Dermis microvascular lymphatic vessel endothelial cell (primary cell): ENCODE measurements around the gene PRDM16. TPM values are rescaled to one million over a fixed set of nuclear protein-coding genes. Genes with fewer than 3 reads are reported as not detected.

Experiments used
- DNase-seq, 2 donors: peaks; one replicate each; pipeline versions ENCODE4 v3.0.0 to v3.0.0-alpha.2; 2010; ENCODE audit warnings: low read depth in 2 of 2
- total RNA-seq: library from RNA; depleted of rRNA; stranded (reverse); fragments of >200 nt; gene quantifications from 2 replicates; pipeline ENCODE4 v1.2.1, GENCODE V29; 2014

The PRDM16 gene
- total RNA-seq, 1 donor from 2014 or later = not detected

DNA sequence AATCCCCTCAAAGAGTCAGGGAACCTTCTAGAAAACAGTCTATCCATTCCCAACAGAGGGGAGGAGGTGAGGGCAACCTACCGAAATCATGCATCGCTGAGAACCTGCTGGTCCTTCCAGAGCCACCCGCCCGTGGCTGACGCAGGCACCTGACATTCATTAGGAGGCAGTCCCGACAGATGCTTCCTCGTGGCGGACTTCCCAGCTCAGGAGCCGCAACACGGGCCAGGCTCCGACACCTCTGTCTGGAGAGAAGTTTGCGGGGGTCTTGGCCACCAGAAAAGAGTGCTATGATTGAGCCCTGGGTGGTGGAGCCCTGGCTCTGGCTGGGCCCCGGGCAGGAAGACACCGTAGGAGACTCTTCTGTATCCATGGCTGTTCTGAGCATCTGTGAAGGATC is 299.1 kb downstream of the PRDM16 start:
- no peak for DNase-seq

DNA sequence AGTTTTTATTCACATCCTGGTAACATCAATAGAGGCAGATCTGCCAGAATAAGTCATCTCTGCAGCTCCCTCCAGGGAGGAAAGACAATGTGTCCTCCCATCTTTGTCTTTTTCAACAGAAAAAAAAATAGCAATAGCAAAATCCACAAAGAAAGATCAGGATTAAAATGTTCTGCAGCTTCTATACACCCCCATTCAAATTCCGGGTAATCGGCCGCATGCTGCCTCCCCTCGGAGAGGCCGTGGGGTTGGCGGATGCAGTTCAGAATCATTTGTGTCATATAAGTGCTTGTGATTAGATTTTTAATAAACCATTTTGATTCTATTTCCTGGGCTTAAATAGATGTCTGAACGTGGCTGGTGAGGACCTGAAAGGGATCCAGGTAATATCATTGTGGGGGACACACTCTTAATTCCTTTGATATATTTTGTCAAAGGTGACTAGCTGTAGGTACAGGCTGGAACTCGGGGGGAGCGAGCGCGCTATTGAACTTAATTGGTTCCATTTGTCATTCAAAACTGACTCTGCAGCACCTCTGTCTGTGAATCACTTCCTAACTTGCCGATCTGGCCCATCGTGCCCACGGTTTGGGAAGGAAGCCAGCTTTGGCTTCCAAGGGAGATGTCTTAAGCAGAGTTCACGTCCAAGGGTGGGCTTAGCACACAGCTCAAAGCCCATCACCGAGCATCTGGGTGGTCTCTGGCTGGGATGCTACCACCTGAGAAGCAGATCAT is 299.9 kb downstream of the PRDM16 start:
- no peak for DNase-seq

DNA sequence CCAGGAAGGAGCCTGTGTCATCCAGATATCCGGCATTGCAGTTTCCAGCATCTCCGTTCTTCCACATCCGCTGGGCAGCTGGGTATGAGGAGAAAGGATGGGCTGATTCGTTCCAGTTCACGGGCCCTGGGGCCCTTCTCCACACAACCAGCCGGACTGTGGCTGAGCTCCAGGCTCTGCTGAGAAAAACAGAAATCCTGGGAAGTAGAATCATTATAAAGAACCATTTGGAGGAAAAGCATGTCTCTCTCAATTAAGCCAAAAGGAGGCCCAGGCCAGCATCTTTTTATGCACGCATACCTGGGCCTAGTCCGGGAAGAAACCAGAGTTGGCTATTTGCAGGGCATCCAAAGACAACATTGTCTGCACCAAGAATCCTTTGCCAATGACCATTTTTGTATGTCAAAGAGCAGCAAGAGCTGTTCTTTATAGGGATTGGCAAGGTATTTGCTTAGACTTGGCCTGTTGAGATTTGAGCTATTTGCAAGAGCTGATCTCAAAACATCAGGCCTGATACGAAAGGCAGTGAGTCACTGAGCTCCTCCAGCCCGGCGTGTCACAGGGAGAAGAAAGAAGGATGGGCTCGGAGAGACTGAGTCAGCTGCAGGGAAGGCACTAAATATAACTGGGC is 300.6 kb downstream of the PRDM16 start:
- DNase-seq = no peak

DNA sequence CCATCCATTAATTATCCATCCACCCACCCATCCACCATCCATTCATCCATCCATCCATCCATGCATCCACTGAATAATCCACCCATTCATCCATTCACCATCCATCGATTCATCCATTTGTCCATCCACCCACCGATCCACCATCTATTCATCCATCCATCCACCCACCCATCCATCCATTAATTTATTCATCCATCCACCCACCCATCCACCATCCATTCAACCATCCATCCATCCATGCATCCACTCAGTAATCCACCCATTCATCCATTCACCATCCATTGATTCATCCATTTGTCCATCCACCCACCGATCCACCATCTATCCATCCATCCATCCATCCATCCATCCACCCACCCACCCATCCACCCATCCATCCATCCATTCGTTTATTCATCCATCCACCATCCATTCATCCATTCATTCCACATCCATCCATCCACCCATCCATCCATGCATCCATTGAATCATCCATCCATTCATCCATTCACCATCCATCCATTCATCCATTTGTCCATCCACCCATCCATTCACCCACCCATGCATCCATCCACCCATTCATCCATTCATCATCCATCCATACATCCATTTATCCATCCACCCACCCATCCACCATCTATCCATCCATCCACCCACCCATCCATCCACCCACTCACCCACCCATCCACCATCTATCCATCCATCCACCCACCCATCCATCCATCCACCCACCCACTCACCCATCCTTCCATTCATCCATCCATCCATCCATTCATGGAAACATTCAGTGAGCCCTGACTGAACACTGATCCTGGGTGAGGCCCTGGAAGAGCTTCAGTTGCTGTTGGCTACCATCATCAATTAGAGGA is 302.1 kb downstream of the PRDM16 start:
- no peak for DNase-seq

DNA sequence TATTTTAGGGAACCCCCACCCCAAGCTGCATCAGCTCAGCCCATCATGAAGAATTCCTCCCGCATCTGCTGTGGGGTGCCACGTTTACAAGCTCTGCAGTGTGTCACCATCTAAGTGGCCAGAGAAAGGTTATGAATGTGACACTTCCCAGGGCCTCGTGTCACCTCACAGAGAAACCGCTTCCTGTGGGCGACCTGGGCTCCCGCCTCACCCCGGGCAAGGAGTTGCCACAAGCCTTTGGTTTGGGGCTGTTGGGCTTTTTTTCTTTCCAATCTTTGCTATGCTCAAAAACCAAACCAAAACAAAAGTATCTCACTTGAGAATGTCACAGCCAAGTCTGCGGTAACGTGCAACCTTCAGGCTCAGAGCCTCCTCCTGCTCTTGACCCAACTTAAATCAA is 303.3 kb downstream of the PRDM16 start:
- no peak for DNase-seq

DNA sequence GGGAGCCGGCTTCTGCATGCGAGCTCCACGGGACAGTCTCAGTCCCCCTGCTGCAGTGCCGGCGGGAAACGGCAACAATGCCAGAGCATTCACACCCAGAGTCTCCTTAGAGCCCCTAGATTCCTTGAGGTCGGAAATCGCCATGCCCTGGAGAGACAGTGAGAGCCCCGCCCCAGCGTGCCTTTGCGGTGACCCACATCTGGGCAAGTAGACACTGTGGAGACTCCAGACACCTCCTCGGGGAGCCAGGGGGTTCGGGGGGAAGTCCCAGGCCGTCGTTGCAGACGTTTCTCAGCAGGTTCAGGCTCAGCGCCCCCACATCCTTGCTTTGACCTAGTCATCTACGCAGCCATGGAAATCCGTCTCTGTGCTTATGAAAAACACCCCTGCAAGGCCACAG is 304.2 kb downstream of the PRDM16 start:
- DNase-seq = no peak

DNA sequence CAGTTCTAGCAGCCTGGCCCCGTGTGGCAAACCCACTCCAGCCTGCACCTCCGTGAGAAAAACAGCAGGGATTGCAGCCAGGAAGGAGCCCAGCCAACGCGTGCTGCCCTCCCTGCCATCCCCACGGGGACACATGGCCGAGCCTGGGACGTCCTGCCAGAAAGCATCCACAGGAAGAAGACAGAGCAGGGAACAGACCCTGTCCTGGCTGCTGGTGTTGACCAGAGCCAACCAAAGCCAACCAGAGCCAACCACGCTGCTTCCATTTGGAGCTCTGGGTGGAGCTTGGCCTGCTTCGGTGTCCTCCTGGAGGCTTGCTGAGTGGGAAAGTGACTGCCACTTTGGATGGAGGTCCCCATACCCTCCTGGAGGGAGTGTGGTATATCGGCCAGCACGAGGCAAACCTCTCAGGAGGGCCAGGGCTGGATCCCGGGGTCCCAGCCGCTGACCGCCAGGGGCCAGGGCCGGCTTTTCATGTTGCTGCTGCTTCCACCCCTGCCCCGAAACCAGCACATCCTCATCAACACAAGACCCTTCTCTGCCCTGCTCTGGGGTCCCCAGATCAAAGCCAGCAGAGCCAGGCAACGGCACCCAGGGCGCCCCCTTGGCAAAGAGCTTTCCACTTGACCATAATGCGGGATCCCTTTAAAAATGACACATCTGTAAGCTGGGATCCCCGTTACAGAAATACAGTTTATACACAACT is 304.9 kb downstream of the PRDM16 start:
- no peak for DNase-seq

DNA sequence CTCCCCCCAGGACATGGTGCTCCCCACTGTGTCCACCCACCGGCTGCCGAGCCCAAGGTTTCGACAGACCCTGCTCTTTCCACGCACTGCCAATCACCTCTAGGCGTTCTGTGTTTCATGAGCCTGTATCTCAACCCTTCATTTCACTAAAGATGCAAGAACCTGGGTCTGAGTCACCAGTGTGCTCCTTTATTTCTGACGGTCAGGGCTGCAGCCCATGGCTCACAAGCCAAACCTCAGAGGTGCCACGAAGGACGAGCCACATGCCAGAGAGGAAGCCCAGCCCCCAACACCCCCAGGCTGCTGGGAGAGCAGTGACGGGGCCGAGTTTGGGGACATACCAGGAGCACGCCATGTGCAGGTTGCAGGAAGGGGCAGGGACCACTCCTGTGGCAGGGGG is 306.2 kb downstream of the PRDM16 start:
- no peak for DNase-seq

DNA sequence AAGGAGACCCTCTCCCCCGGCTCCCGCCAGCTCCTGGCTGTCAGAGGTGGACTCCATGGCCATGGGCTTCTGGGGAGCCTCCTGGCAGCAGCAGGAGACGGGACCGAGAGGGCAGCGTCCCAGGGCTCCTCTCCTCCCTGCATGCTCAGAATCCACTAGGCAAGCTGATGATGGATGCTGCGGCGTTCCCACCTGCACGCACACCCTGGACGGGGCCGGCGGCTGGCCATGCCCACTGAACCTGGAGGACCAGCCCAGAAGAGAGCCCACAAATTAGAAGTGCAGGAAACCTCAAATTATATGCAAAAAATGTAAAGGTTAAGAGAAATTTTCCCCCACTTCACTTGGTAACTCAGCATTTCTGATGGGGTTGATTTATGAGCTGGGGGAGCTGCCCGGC is 308.2 kb downstream of the PRDM16 start:
- no peak for DNase-seq

DNA sequence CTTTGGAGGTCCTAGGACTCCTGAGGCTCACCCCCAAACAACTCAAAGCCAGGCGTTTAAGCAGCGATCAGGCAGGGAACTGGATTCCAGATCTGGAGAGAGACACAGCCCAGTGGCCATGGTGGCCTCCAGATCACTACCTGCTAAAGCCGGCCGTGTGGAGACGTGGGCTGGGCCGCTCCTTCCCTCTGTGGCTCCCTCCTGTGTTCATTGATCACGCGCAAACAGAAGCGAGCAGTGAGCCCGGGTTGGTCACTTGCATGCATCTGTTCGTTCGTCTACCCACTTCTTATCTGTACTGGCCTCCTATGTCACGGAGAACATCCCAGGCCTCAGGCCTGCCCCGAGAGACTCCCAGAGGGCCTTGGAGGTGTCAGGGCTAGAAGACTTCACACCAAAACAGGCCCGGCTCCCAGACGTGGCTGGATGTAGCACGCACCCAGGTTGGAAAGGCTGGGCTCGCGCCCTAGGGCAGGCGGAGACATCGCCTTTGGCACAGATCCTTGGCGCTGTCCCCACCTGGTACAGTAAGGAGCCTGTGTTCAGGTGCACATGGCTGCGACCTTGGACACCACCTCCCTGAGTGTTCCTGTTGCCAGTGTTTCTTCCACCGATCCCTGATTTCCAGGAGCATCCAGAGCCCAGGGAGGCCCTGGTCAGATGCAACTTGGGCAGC is 308.7 kb downstream of the PRDM16 start:
- no peak for DNase-seq

DNA sequence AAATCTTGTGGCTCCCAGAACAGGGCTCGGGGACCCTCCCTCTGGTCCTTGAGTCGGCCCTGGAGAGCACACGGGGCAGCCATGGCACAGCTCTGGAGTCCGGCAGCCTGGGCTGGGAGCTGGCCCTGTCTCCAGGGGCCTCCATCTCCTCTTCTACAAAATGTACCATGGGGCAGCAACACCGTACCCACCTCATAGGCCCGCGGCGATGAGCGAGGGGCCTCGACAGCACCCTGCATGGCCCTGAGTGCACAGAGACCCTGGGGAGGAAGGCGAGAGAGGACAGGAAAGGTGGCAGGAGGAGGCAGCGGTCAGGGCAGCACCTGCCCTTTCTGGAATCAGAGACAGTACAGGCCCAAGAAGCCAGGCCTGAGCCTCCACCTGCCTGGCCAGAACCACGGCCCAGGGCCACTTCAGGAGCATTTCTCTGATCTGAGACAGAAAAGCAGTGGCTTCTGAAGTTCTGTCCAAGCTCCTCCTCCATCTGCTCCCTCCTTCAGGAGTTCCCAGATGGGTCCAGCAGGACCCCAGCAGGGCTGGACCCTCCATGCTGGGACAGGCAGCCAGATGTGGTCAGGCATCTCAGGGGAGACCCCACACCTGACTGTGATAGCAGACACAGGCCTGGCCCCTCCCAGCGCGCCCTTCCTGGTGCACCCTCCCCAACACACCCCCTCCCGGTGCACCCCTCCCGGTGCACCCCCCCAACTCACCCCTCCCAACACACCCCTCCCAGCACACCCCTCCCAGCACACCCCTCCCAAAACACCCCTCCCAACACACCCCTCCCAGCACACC is 309.6 kb downstream of the PRDM16 start:
- no peak for DNase-seq

DNA sequence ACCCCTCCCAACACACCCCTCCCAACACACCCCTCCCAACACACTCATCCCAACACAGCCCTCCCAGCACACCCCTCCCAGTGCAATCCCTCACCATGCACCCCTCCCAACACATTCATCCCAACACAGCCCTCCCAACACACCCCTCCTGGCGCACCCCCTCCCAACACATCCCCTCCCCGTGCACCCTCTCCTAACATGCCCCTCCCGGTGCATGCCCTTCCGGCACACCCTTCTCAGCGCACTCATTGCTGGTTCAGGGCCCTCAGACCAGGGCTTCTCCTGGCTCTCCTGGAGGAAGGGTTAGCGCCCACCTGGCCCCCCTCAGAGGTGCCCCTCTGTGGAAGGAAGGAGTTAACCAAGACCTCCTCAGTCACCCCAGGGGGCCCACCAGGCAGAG is 310.9 kb downstream of the PRDM16 start:
- no peak for DNase-seq

DNA sequence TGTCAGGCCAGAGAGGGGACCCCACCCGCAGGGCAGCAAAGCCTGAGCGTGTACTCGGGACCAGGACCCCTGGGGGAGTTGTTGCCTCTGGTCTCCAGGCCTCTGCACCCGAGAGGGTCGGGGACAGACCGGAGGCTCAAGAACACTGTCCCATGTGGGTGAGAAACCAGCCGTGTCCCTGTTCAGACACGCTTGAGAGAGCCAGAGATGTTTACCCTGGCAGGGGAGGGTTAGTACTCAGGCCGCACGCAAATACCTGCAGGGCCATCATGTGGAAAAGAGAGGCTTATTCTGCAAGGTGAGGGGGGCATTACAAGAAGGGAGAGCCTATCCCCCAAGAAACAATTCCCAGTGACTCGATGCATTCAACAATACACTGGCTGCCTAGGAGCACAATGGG is 311.5 kb downstream of the PRDM16 start:
- no peak for DNase-seq

DNA sequence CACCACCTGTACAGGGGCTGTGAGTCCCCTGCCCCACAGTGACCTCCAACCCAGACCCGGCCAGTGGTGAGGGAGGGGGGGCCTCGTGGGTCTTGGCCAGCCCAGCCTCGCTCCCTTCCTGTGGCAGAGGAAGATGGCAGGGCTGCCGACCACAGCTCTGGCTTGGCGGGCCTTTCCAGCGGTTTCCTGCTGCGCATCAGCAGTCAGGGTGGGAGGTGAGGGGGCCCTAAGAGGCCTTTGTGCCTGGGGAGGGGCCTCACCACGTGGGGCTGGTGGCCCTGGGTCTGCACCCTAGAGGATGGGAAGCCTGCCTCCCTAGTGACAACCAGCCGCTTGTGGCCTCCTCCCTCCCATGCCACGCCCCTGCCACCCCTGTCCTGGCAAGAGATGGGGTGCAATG is 312.9 kb downstream of the PRDM16 start:
- no peak for DNase-seq

DNA sequence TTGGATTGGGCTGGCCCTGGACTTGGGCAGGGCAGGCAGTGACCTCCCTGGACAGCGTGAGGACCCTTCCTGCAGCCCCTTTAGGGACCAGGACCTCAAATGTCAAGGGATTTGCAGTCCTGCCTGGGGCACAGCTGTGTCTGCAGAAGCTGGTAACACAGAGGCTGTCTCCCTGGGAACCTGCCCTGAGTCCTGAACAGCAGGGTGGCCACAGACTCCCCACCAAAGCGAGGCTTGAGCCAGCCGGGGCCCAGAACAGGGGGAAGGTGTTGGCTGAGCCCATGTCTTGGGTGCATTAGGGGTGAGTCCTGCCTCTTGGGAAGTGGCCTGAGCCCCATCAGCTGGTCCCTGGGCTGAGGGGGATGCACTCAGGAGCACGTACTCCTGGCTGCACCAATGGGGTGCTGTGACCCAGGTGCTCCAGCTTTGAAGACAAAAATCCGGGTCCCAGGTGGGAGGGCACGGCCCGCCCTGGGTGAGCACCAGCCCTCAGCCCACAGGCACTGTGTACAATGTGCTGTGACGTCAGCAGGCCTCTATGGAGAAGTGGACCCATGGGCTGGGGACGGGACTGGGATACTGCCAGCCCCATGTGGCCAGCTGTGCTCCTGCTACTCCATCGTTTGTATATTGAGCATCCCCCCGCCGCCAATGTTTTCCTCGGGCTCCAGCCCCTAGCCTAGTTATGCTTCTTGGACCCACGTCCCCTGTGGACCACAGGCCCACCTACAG is 313.5 kb downstream of the PRDM16 start:
- no peak for DNase-seq

DNA sequence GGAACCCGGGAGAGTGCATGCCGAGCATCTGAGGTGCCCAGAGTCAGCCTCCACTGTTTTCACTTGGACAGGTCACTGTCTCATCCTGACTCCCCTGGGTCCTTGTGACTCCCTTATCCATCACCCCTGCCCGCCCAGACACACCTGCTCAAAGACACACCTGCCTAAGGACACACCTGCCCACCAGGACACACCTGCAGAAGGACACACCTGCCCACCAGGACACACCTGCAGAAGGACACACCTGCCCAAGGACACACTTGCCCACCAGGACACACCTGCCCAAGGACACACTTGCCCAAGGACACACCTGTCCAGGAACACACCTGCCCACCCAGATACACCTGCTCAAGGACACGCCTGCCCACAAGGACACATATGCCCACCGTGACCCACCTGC is 314.7 kb downstream of the PRDM16 start:
- no peak for DNase-seq

DNA sequence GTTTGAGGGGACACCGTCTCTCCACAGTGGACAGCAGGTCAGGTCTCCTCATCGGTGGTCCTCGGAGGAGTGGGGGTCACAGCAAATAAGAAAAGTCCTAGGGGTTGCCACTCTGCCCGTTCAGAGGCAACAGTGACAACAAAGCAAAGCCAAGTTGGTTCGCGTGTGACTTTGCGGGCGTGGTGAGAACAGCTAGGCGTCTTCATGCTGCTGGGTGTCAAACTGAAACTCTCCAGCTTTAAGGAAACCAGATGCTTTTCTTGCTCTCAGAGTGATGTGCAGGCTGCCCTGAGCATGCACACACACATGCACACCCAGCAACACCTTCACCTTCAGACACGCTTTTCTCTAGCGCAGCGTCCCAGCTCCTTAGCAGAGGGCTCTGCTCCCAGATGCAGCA is 315.4 kb downstream of the PRDM16 start:
- no peak for DNase-seq

DNA sequence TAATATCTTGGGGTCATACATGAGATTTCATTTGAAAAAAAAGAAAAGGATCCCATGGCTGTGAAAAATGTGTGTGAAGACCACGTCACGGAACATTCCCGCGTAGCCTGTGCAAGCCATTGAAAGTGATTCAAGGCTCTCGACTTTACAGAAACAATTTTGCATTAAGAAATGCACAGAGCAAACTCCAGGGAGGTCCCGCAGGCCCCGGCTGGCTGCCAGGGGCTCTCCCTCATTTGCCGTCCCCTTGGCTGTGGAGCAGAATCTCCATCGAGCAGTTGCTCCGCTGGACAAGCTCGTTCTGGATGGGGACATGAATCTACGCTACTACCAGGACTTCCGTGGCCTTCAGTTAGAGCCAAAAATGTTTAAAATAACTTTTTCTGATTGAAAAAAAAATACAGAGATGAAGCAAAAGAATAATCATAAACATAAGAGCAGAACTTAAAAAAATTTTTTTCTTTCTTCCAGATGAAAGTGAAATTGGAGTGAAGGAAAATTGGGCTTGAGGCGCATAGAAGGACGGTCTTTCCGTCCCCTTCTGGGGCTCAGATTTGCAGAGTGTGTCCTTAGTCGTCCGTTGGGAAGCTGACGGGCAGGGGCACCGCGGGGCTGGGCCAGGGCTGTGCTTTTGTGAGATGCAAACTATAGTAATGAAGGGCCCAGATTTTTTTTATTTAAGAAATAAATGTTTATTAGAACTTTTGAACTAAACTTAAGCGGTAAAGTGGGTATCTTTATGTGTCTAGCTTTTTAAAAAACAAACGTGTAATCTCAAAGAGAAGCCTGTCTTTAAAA is 317.4 kb downstream of the PRDM16 start:
- no peak for DNase-seq

DNA sequence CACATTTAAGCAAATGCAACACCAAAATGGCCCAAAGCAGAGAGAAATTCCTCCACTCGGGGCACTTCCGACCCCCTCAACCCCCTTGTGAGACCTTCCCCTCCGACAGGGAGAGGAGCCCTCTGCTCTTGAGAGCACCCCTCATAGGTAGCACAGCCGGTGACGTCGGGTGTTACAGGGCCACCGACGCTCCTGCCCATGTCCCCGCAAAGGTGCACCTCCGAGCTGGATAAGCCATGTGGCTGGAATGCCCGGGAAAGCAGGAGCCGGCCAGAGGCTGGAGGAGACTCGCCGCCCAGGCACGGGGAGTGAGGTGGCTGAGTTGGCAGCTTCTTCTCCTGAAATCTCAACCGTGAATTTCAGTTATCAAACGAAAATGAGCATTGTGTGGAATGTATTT is 318.4 kb downstream of the PRDM16 start:
- no peak for DNase-seq
